Dendritic cell treated with granulocyte-macrophage colony-stimulating factor and Interleukin-4, amounts not matched to agents 40 ng/mL and 50 ng/mL, for 4 days (primary cell): ENCODE data around the gene TFE3.

Experiments used
- H3K27ac Mint-ChIP-seq: one replicate; pipeline ENCODE4 v1.8.0; 2022; ENCODE audit warnings: mild to moderate bottlenecking, mixed read lengths
- H3K27me3 Mint-ChIP-seq: one replicate; pipeline ENCODE4 v1.8.0; 2022; ENCODE audit warnings: mild to moderate bottlenecking, mixed read lengths
- H3K36me3 Mint-ChIP-seq: one replicate; pipeline ENCODE4 v1.8.0; 2022; ENCODE audit warnings: low read depth, mixed read lengths
- H3K4me1 Mint-ChIP-seq: one replicate; pipeline ENCODE4 v1.8.0; 2022; ENCODE audit warnings: low read depth, mixed read lengths
- H3K4me3 Mint-ChIP-seq: one replicate; pipeline ENCODE4 v1.8.0; 2022; ENCODE audit warnings: mild to moderate bottlenecking, moderate library complexity, mixed read lengths
- H3K9me3 Mint-ChIP-seq: one replicate; pipeline ENCODE4 v1.8.0; 2022; ENCODE audit warnings: mixed read lengths
- intact Hi-C: fragments of 100-400 bp; cut with micrococcal nuclease; formaldehyde crosslinking; loops from one replicate; pipeline ENCODE4 v1.15.0; 2022

Gene TFE3, protein sequence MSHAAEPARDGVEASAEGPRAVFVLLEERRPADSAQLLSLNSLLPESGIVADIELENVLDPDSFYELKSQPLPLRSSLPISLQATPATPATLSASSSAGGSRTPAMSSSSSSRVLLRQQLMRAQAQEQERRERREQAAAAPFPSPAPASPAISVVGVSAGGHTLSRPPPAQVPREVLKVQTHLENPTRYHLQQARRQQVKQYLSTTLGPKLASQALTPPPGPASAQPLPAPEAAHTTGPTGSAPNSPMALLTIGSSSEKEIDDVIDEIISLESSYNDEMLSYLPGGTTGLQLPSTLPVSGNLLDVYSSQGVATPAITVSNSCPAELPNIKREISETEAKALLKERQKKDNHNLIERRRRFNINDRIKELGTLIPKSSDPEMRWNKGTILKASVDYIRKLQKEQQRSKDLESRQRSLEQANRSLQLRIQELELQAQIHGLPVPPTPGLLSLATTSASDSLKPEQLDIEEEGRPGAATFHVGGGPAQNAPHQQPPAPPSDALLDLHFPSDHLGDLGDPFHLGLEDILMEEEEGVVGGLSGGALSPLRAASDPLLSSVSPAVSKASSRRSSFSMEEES

GRCh38 chrX:49043220-49043986 is at the start of gene TFE3:
Gene TFE3 (minus strand): TSS chrX:49043357. CDS start chrX:49043226, 131 bp downstream.
- peaks cover 37% of the 10 kb centered on the region for H3K36me3 Mint-ChIP-seq
- H3K4me3 Mint-ChIP-seq: peak within 1 kb of the TSS; percentile 90
- H3K4me1 Mint-ChIP-seq: peaks cover 29% of the 10 kb centered on the region
- intact Hi-C loops: loop anchor here (1.0 to 10.0 kb wide), 3 partner anchors 41 to 126 kb away; partner anchors contain the start of genes GRIPAP1 and PIM2
- peak within 1 kb of the TSS; percentile 94 for H3K27ac Mint-ChIP-seq
- H3K27me3 Mint-ChIP-seq: no peaks in the 10 kb centered on the region
- H3K9me3 Mint-ChIP-seq: no peaks in the 10 kb centered on the region

DNA sequence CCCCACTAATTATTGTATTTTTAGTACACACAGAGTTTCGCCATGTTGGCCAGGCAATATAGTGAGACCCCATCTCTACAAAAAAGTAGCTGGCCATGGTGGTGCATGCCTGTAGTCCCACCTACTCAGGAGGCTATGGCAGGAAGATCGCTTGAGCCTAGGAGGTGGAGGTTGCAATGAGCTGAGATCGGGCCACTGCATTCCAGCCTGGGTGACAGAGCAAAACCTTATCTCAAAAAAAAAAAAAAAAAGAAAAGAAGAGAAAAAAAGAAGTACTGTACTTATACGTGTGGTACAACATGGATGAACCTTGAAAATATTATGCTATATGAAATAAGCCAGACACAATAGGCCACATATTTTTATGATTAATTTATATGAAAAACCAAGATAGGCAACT is 46.4 kb upstream of the TFE3 start:
- intact Hi-C loops: no loop called here
- Mint-ChIP-seq H3K36me3 (no peaks in the 10 kb centered on the region), H3K4me3 (no peak overlapping the region), H3K27me3 (no peaks in the 10 kb centered on the region), H3K27ac (no peak overlapping the region), H3K4me1 (no peaks in the 10 kb centered on the region), H3K9me3 (no peaks in the 10 kb centered on the region)

DNA sequence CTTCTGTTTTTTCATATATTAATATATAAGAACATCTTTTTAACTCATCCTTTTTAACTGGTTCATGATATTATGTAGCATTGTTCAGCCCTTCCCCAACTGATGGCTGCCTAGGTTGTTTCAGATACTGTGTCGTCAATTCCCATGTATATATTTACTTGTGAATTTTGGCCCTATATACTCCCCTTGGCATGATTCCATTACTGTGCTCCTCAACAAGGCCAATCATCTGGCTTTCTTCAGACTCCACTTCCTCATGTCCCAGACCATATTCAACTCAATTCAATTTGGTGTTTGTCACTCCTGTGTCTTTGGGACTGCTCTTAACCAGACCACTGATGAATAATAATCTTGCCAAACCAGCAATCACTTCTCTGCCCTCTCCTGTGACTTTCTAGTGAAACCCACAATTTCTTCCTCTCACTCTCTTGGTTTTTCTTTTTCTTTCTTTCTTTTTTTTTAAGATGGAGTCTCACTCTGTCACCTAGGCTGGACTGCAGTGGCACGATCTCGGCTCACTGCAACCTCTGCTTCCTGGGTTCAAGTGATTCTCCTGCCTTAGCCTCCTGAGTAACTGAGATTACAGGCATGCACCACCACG is 39.2 kb upstream of the TFE3 start:
- H3K27me3 Mint-ChIP-seq: no peaks in the 10 kb centered on the region
- H3K4me3 Mint-ChIP-seq: no peak overlapping the region
- H3K9me3 Mint-ChIP-seq: no peaks in the 10 kb centered on the region
- peaks cover 26% of the 10 kb centered on the region for H3K36me3 Mint-ChIP-seq
- no peak overlapping the region for H3K27ac Mint-ChIP-seq
- intact Hi-C loops: no loop called here
- H3K4me1 Mint-ChIP-seq: peaks cover 15% of the 10 kb centered on the region

GRCh38 chrX:49079489-49080428 is 36.6 kb upstream of the TFE3 start, which contains the start of gene WDR45:
Gene WDR45 (minus strand): TSS chrX:49079887. CDS start chrX:49078095, 1,792 bp downstream.
- peaks cover 15% of the 10 kb centered on the region for H3K4me1 Mint-ChIP-seq
- peak within 1 kb of the TSS; percentile 87 for H3K4me3 Mint-ChIP-seq
- H3K27me3 Mint-ChIP-seq: no peaks in the 10 kb centered on the region
- peak within 1 kb of the TSS; percentile 93 for H3K27ac Mint-ChIP-seq
- H3K36me3 Mint-ChIP-seq: peaks cover 52% of the 10 kb centered on the region
- no peaks in the 10 kb centered on the region for H3K9me3 Mint-ChIP-seq
- intact Hi-C loops: loop anchor here (2.0 kb wide), 1 partner anchor 21 kb away; no protein-coding TSS in a partner anchor

GRCh38 chrX:49077941-49078340 is 34.8 kb upstream of the TFE3 start:
- Mint-ChIP-seq H3K4me1 (peaks cover 24% of the 10 kb centered on the region), H3K27me3 (peaks cover 7% of the 10 kb centered on the region)

DNA sequence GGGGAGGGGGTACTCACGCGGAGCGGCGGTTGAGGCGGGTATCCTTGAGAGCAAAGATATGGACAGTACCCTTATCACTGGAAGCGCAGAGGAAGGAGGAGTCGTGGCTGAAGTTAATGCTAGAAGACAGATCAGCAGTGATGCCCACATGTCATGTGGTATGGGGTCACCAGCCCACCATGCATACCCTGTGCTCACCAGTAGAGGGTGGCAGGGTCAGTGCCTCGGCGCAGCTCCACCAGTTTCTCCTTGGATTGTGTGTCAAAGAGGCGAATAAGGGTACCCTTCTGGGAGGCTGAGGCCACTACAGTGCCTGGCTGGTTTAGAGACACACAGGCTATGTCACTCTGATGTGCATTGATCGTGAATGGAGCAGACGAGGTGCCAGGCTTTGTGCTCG is 32.2 kb upstream of the TFE3 start:
- peaks cover 17% of the 10 kb centered on the region for H3K27me3 Mint-ChIP-seq
- H3K27ac Mint-ChIP-seq: no peak overlapping the region
- intact Hi-C loops: no loop called here
- H3K4me1 Mint-ChIP-seq: peaks cover 28% of the 10 kb centered on the region
- H3K4me3 Mint-ChIP-seq: no peak overlapping the region
- peaks cover 56% of the 10 kb centered on the region for H3K36me3 Mint-ChIP-seq
- no peaks in the 10 kb centered on the region for H3K9me3 Mint-ChIP-seq

More at GRCh38 chrX:49077941-49078340, 34.8 kb upstream of the TFE3 start:
- Mint-ChIP-seq H3K27ac (peak overlapping the region; percentile 93), H3K4me3 (no peak overlapping the region), H3K36me3 (peaks cover 56% of the 10 kb centered on the region), H3K9me3 (no peaks in the 10 kb centered on the region)
- intact Hi-C loops: loop anchor here (2.0 kb wide), 1 partner anchor 23 kb away; no protein-coding TSS in a partner anchor

- peak within 1 kb of the TSS; percentile 72 for H3K4me3 Mint-ChIP-seq
- intact Hi-C loops: no loop called here
These were observed 30.7 kb upstream of the TFE3 start, which contains the start of gene PRAF2 for GRCh38 chrX:49073601-49074575. Gene PRAF2 (minus strand): TSS chrX:49074002. CDS start chrX:49073987, 15 bp downstream.

DNA sequence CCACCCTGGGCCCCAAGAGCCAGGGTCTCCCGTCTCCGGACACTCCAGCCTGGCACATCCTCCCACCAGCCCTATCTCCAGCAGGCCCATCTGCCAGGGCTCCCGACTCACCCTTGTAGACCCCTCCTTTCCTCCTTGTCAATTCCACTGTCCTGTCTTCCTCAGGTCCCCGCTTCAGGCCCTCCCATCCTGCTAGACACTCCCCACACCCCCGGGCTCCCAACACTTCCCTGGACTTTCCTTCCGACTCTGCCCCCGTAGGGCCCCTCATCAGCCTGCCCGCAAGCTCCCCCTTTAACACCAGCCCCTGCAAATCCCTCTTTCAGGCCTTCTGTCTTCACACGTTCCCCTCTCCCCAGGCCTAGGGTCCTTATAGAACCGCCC is 29.5 kb upstream of the TFE3 start:
- Mint-ChIP-seq H3K4me1 (peaks cover 13% of the 10 kb centered on the region), H3K4me3 (no peak overlapping the region), H3K36me3 (peaks cover 35% of the 10 kb centered on the region), H3K27me3 (peaks cover 17% of the 10 kb centered on the region), H3K27ac (no peak overlapping the region), H3K9me3 (no peaks in the 10 kb centered on the region)
- intact Hi-C loops: no loop called here

More at GRCh38 chrX:49073601-49074575, 30.7 kb upstream of the TFE3 start, which contains the start of gene PRAF2:
- H3K27me3 Mint-ChIP-seq: peaks cover 17% of the 10 kb centered on the region
- no peaks in the 10 kb centered on the region for H3K9me3 Mint-ChIP-seq
- peaks cover 41% of the 10 kb centered on the region for H3K36me3 Mint-ChIP-seq
- peaks cover 20% of the 10 kb centered on the region for H3K4me1 Mint-ChIP-seq
- peak within 1 kb of the TSS; percentile 72 for H3K27ac Mint-ChIP-seq

DNA sequence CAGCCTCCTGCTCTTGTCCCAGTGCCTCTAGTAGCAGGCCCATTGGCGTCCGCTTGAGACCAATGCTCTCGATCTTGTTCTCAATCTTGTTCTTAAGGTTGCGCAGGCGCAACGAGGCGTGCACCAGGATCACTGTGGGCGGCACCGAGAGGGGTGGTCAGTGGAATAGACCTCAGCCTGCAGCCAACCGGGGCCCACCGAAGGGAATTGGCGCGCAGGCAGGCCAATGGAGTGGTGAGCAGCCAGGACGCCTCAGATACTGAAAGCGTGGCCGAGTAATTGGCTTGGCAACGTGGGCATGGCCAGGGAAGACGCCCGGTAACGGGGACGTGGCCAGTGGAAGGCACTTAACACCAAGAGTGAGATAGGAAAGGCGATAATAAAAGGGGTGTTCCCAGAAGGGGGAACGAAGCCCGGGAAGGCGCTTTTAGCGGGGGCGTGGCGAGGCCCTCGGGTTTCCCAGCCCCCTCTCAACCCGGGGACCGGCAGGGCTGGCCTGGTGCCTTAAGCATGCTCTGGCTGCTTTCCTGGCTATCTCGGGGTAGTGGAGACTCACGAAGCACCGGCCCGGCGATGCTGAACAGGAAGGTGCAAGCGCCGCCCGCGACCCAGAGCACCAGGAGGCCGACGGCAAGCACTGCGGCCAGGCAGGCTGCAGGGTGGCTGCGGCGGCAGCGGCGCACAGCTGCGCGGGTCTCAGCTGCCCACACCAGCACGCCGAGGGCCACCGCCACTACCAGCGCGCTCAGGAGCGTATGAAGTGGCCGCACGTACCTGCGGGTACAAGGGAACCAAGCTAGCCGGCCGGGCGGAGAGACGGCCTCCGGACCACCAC is 28.9 kb upstream of the TFE3 start:
- H3K4me3 Mint-ChIP-seq: no peak overlapping the region
- peaks cover 17% of the 10 kb centered on the region for H3K27me3 Mint-ChIP-seq
- H3K27ac Mint-ChIP-seq: no peak overlapping the region

GRCh38 chrX:49070988-49071387 is 27.8 kb upstream of the TFE3 start:
- H3K4me3 Mint-ChIP-seq: no peak overlapping the region
- intact Hi-C loops: no loop called here
- H3K9me3 Mint-ChIP-seq: no peaks in the 10 kb centered on the region
- peaks cover 13% of the 10 kb centered on the region for H3K4me1 Mint-ChIP-seq
- H3K27me3 Mint-ChIP-seq: peaks cover 17% of the 10 kb centered on the region
- peaks cover 28% of the 10 kb centered on the region for H3K36me3 Mint-ChIP-seq
- H3K27ac Mint-ChIP-seq: no peak overlapping the region

More for the DNA sequence above, 28.9 kb upstream of the TFE3 start:
- peaks cover 35% of the 10 kb centered on the region for H3K36me3 Mint-ChIP-seq
- H3K9me3 Mint-ChIP-seq: no peaks in the 10 kb centered on the region
- H3K4me1 Mint-ChIP-seq: peaks cover 13% of the 10 kb centered on the region
- intact Hi-C loops: no loop called here

GRCh38 chrX:49069038-49069437 is 25.9 kb upstream of the TFE3 start:
- peaks cover 13% of the 10 kb centered on the region for H3K4me1 Mint-ChIP-seq
- no peak overlapping the region for H3K27ac Mint-ChIP-seq
- H3K4me3 Mint-ChIP-seq: no peak overlapping the region
- no peaks in the 10 kb centered on the region for H3K9me3 Mint-ChIP-seq
- intact Hi-C loops: no loop called here
- H3K36me3 Mint-ChIP-seq: peaks cover 26% of the 10 kb centered on the region
- H3K27me3 Mint-ChIP-seq: peaks cover 17% of the 10 kb centered on the region
